DMS79 treated with DMSO at 0.1 percent for 48 hours (cell line): Measurements from ENCODE around the gene PAPSS1.
"Not testable (repeated sequence)": the region's sequence is repeated elsewhere in the genome, so short reads cannot be mapped to it uniquely, and the experiment has no call there.

Experiments
- DNase-seq: peaks from one replicate; lab custom pipeline; 2025; lab: John Stamatoyannopoulos, UW

Gene PAPSS1

GRCh38 chr4:107726131-107726925 is 6.3 kb upstream of the PAPSS1 start:
- DNase-seq = not testable (repeated sequence)

GRCh38 chr4:107725281-107725859 is 5.3 kb upstream of the PAPSS1 start:
- DNase-seq = no peak

GRCh38 chr4:107723331-107723730 is 3.3 kb upstream of the PAPSS1 start:
- DNase-seq = not testable (repeated sequence)

GRCh38 chr4:107721436-107722100 is 1.5 kb upstream of the PAPSS1 start:
- DNase-seq = no peak

GRCh38 chr4:107719207-107719921 is 670 bp downstream of the PAPSS1 start:
- peak; percentile 13 for DNase-seq

- DNase-seq = no peak
Measured at GRCh38 chr4:107718351-107718965, 1.6 kb downstream of the PAPSS1 start.

- DNase-seq = no peak
Measured at GRCh38 chr4:107714256-107714655, 5.8 kb downstream of the PAPSS1 start.

GRCh38 chr4:107712236-107712635 is 7.8 kb downstream of the PAPSS1 start:
- no peak for DNase-seq

- DNase-seq = no peak
Measured at GRCh38 chr4:107711831-107712230, 8.2 kb downstream of the PAPSS1 start.

GRCh38 chr4:107710493-107711459 is 9.3 kb downstream of the PAPSS1 start:
- DNase-seq = no peak

GRCh38 chr4:107709916-107710315 is 10.1 kb downstream of the PAPSS1 start:
- DNase-seq = no peak

- DNase-seq = no peak
Measured at GRCh38 chr4:107708225-107708624, 11.8 kb downstream of the PAPSS1 start.

GRCh38 chr4:107705742-107706556 is 14.1 kb downstream of the PAPSS1 start:
- no peak for DNase-seq

GRCh38 chr4:107701565-107701964 is 18.5 kb downstream of the PAPSS1 start:
- no peak for DNase-seq

- no peak for DNase-seq
Measured at GRCh38 chr4:107699466-107700206, 20.4 kb downstream of the PAPSS1 start.

GRCh38 chr4:107696187-107696586 is 23.8 kb downstream of the PAPSS1 start:
- not testable (repeated sequence) for DNase-seq

GRCh38 chr4:107693132-107693531 is 26.9 kb downstream of the PAPSS1 start:
- no peak for DNase-seq

GRCh38 chr4:107692202-107692601 is 27.8 kb downstream of the PAPSS1 start:
- DNase-seq = no peak

- no peak for DNase-seq
Measured at GRCh38 chr4:107691378-107691777, 28.7 kb downstream of the PAPSS1 start.
